Epidermal melanocyte (primary cell): ENCODE measurements around the gene FAM204A.

Experiments used
- DNase-seq: peaks from one replicate; pipeline ENCODE4 v3.0.0; 2011; ENCODE audit warnings: low spot score; ENCODE audit not compliant: insufficient read length

Gene FAM204A

DNA sequence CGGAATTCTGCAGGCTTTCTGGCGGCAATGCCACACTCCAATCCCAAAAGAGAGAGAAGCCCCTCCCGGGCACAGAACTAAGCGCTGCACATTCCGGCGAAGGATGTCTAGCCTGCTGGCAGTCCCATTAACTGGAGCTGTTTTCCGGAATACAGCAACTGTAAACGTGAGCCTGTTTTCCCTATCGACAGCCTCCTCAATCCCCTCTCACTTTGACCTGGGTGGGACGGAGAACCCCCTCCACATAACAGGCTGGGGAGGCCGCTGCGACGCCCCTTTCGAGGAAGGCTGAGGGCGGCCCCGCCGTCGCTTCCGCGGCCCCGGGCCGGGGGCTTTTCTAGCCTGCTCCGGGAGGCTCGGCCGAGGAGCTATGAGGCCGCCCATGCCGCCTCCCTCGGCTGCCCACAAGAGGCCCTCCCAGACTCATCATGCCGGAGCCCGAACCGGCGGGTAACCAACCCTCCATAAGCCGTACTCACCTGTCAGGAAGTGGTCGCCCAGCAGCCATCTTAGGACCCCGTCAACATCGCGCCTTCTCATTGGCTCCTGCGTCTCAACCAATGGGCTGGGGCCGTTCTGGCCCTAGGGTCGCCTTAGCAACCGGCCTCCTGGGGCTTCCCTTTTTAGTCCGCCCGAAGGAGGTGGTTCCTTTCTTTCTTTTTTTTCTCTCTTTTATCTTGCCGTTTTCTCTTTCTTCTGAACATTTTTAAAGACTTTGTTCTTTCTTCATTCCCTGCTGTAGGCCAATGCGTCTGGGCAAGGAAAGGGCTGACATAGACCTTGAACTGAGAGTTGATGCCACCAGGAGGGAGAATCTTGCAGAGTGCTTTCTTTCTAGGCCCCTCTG is at the start of gene FAM204A:
FAM204A (minus strand) TSS at position 534 of the 847 bp plus-strand sequence. CDS start 5,909 bp downstream, outside the sequence.
- peak; percentile 94 for DNase-seq

DNA sequence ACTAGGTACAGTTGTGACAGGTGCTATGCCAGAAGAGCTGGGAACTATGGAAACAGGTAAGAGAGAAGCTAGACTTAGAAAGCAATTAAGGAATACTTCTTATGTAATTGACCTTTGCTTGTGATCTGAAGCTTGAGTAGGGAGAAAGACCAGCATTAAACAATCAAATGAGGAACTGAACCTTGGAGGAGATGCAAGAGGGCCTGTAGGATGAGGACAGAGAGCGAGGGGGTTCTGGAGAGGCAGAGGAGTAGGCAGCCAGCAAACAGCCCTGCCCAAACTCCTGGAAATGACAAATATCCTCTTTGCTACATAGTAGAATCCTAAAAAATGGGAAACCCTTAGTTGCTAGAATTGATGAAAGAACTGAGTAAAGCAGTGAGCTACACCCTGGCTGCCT is 41.6 kb upstream of the FAM204A start:
- DNase-seq = no peak

DNA sequence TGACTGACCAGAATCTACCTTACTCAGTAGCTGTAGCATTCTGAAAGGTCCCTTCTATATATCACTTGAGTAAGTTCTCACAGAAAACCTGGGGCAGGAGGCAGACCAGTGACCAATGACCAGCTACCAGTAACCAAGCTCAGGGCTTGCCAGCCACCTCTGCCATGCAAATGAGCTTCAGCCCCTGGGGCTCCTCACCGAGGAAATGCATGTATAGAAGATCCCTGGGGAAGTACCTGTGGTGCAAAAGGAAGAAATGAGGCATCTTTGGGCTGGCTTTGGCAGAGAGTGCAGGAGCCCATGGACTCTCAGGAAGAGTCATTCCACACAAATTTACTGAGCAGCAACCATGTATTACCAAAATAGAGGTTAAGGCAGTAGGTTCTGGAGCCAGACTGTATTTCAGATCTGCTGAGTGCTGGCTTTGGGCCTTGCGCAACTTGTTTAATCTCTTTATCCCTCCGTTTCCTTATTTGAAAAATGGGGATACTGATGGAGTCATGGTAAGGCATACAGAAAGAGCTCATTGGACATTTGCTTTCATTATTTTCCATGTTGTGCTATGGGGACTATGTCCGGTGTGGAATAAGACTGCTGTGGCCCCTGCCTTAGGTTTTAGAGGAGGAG is 41.1 kb upstream of the FAM204A start:
- no peak for DNase-seq

GRCh38 chr10:118374404-118374803 is 32.3 kb upstream of the FAM204A start:
- no peak for DNase-seq

- no peak for DNase-seq
Observed at GRCh38 chr10:118373786-118374185, 31.7 kb upstream of the FAM204A start.

- DNase-seq = no peak
Observed at GRCh38 chr10:118370499-118370898, 28.4 kb upstream of the FAM204A start.

- no peak for DNase-seq
Observed at GRCh38 chr10:118369641-118370205, 27.6 kb upstream of the FAM204A start.

GRCh38 chr10:118365702-118366101 is 23.6 kb upstream of the FAM204A start:
- DNase-seq = no peak

GRCh38 chr10:118362103-118362502 is 20.0 kb upstream of the FAM204A start:
- DNase-seq = no peak

DNA sequence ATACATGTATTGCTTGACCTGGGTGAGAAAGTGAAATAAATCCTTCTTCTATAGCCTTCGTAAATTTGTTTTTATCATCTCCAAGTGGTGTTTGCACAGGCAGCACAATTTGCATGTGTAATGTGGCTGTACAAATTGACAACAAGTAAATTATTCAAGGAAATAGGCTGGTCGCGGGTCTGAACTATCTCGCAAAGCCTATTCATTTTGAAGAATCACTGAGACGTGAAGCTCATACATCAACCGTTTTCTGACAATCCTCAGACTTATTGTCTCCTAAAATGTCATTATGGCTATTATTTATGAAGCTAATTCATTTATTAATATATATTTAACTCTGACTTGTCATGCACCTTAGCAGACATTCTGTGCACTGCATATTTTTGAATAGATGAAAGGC is 16.2 kb upstream of the FAM204A start:
- no peak for DNase-seq

GRCh38 chr10:118357841-118358240 is 15.7 kb upstream of the FAM204A start:
- no peak for DNase-seq

- no peak for DNase-seq
Observed at GRCh38 chr10:118356628-118357027, 14.5 kb upstream of the FAM204A start.

GRCh38 chr10:118355234-118355633 is 13.1 kb upstream of the FAM204A start:
- no peak for DNase-seq

DNA sequence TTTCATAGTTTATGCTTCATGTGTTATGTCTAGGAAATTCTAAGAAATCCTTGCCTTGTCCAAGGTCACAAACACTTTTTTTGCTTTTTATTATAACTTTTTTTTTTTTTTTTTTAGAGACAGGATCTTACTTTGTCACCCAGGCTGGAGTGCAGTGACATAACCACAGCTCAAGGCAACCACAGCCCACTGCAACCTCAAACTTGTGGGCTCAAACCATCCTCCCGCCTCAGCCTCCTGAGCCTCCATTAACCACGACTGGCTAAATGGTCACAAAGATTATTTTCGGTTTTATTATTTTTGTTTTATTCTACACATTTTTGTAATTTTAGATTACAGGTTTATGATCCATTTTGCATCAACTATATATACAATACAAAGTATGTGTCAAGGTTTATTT is 7.1 kb upstream of the FAM204A start:
- no peak for DNase-seq

DNA sequence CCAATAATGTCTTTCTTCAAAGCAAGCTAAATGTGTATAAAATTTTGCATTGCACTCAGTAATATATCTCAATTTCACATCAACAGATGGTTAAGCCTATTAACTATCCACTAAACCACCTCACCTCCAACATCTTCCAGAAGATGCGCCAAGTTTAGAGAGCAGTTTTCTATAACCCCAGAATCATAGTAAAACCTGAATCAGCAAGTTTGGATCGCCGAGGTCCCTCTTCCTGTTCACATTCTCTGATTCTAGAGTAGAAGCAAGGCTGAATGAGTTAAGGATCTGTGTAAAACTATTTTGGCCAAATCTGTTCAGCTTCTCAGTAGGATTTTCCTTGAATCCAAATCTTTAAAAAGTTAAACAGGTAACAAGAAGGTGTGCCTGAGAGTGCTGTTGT is 1.4 kb upstream of the FAM204A start:
- DNase-seq = no peak

- no peak for DNase-seq
Observed at GRCh38 chr10:118343115-118343514, 991 bp upstream of the FAM204A start.

DNA sequence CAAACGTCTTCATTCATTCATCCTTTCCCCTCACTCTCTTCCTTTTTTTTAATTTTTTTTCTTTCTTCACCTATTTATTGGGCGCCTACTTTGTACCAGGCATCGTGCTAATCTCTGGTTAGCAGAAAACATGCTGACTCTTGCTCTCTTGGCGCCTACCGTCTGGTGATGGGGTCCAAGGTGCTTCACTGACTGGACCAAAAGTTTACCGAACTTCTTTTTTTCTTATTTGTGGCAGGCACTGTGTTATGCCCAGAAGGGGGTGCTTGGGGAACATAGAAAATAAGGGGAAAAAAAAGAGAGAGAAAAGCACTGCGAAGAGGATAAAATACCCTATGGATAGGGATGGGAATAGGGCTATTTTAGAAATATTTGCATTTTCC is 505 bp upstream of the FAM204A start:
- no peak for DNase-seq

- DNase-seq = no peak
Observed at GRCh38 chr10:118340486-118340885, 1.6 kb downstream of the FAM204A start.

- no peak for DNase-seq
Observed at GRCh38 chr10:118339111-118339510, 3.0 kb downstream of the FAM204A start.

GRCh38 chr10:118337356-118337755 is 4.8 kb downstream of the FAM204A start:
- no peak for DNase-seq

- no peak for DNase-seq
Observed at GRCh38 chr10:118333871-118334270, 8.3 kb downstream of the FAM204A start.

- DNase-seq = peak; percentile 18
Observed at GRCh38 chr10:118332948-118333710, 9.0 kb downstream of the FAM204A start.
